ENCODE measurements around the gene LYPD6B.

The LYPD6B gene

GRCh38 chr2:149038442-149039212 is at the start of gene LYPD6B:
LYPD6B (plus strand) TSS chr2:149038699; CDS start chr2:149130949, 92,250 bp downstream.
- DNase-seq (ENCODE audit: extremely low read depth, low read depth) = no peak
- no peak for TF ChIP-seq CTCF (IDR thresholded peaks at IDR 0.05; ENCODE audit: low read depth, low read length)

- peak; percentile 73 for TF ChIP-seq CTCF (IDR thresholded peaks at IDR 0.05; ENCODE audit: low read depth, low read length)
- DNase-seq (ENCODE audit: extremely low read depth, low read depth) = peak; percentile 72
These were observed 48.5 kb upstream of the LYPD6B start for GRCh38 chr2:148989882-148990493.

- TF ChIP-seq CTCF (IDR thresholded peaks at IDR 0.05; ENCODE audit: low read depth, low read length) = no peak
- no peak for DNase-seq (ENCODE audit: extremely low read depth, low read depth)
These were observed 47.5 kb upstream of the LYPD6B start for GRCh38 chr2:148990968-148991367.

GRCh38 chr2:148992448-148992847 is 46.1 kb upstream of the LYPD6B start:
- no peak for TF ChIP-seq CTCF (IDR thresholded peaks at IDR 0.05; ENCODE audit: low read depth, low read length)
- no peak for DNase-seq (ENCODE audit: extremely low read depth, low read depth)

GRCh38 chr2:148993351-148993750 is 45.1 kb upstream of the LYPD6B start:
- TF ChIP-seq CTCF (IDR thresholded peaks at IDR 0.05; ENCODE audit: low read depth, low read length) = no peak
- no peak for DNase-seq (ENCODE audit: extremely low read depth, low read depth)

GRCh38 chr2:148994341-148994740 is 44.2 kb upstream of the LYPD6B start:
- no peak for DNase-seq (ENCODE audit: extremely low read depth, low read depth)
- no peak for TF ChIP-seq CTCF (IDR thresholded peaks at IDR 0.05; ENCODE audit: low read depth, low read length)

GRCh38 chr2:148996805-148997204 is 41.7 kb upstream of the LYPD6B start:
- no peak for DNase-seq (ENCODE audit: extremely low read depth, low read depth)
- TF ChIP-seq CTCF (IDR thresholded peaks at IDR 0.05; ENCODE audit: low read depth, low read length) = no peak

Measured in AG09319 (cell line).